Measurements from ENCODE around the gene DMGDH. TPM values are rescaled to one million over a fixed set of nuclear protein-coding genes. Genes with fewer than 3 reads are reported as not detected.

The DMGDH gene
- total RNA-seq, result 0.20 and 0.25 TPM in 2 replicates

- no peak for DNase-seq (ENCODE audit: low read depth, low spot score)
Measured at GRCh38 chr5:79069488-79070349, at the start of gene DMGDH, which contains the start of gene BHMT2. Gene DMGDH (minus strand): TSS chr5:79069674. CDS start chr5:79069620, 54 bp downstream. Gene BHMT2 (plus strand): TSS chr5:79069767. CDS start chr5:79069783, 16 bp downstream.

- no peak for DNase-seq (ENCODE audit: low read depth, low spot score)
Measured at GRCh38 chr5:79112703-79113058, 43.2 kb upstream of the DMGDH start.

- DNase-seq (ENCODE audit: low read depth, low spot score), result no peak
Measured at GRCh38 chr5:79111960-79112702, 42.7 kb upstream of the DMGDH start.

DNA sequence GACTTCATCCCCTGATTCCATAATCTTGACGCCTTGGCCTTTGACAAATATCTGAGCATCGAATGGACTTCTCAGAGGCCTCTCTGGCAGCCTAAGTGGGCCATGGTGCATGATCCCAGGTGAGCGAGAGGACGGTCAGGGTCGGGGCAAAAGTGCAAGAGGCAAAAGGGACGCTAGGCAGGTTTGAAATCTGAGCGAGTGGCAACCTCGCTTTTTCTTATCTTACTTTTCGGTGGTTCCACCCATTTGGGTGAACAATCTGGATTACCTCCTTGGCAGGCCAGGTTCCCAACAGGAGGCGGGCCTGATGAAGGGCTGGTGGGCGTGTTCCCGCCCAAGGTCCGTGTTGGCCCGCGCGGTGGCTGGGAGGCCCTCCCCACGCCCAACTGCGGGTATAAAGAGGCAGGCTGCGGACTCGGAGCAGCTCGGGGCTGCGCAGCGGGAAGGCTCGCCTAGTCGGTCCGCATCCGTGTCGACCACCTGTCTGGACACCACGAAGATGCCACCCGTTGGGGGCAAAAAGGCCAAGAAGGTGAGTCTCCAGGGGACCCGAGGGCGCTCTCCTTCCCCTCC, 42.0 kb upstream of the DMGDH start, which contains the start of gene BHMT:
TSS of gene BHMT (plus strand) at position 423 of the 573 bp plus-strand sequence. CDS start at position 500, 77 bp downstream.
- no peak for DNase-seq (ENCODE audit: low read depth, low spot score)

GRCh38 chr5:79109527-79110492, 40.3 kb upstream of the DMGDH start:
- no peak for DNase-seq (ENCODE audit: low read depth, low spot score)

DNA sequence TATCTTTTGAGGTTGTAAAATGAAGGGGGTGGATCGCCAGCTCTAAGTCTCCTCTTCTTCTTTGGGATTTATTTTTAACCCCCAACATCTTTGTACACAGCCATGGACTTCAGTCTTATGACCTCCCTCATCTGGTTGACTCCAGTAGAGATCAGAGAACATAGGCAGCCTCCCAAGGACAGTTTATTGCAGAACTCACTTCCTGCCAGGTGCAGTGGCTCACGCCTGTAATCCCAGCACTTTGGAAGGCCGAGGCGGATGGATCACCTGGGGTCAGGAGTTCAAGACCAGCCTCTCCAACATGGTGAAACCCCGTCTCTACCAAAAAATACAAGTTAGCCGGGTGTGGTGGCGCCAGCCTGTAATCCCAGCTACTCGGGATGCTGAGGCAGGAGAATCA, 39.3 kb upstream of the DMGDH start:
- DNase-seq (ENCODE audit: low read depth, low spot score), result no peak

DNA sequence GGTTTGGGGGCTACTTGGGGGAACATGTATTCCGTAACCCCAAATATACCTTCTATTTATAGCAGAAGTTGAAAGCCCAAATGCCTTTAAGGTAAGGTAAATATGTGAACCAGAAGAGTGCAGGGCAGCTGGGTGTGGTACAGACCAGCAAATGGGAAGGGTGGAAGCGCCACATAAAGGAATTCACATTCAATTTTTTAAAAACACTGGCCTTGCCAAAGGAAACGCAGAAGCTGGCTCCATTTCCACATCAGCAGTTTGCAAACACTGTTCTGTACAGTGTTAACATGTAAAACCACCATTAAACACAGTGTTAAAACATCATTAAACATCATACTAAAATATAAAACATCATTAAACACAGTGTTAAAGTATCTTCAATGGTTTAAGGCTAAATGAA, 38.6 kb upstream of the DMGDH start:
- no peak for DNase-seq (ENCODE audit: low read depth, low spot score)

DNA sequence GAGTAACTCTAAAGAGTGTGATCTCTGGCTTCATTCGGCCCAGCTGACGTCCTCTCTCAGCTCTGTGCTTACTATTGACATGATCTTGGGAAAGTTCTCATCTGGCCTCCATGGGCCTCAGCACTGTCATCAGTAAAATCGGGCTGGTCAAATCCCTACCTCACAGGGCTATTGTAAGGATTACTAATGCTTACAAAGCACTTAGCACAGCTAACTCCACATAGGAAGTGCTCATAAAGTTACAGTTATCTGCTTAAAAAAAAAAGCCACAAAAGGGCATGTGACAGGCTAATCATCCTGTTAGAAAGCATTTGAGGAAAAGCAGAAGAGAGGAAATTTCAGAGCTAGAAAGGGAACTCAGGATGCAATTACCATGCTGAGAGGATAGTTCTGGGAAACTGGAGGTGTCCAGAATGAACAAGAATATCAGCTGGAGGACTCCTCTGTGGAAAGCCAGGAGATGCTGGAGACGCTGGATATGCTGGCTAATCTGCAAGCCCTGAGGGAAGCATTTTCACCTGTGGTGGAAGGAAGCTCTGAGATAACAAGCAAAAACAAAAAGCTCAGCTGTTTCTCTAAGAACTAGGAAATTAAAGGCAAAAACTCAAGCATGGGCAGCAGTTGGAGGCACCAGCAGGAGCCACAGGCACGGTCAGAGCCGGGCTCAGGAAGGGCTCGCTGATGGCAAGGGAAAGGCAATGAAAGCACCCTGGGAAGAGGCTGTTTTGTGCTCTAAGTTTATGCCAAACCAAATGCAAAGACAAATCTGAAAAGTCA, 37.7 kb upstream of the DMGDH start:
- no peak for DNase-seq (ENCODE audit: low read depth, low spot score)

DNA sequence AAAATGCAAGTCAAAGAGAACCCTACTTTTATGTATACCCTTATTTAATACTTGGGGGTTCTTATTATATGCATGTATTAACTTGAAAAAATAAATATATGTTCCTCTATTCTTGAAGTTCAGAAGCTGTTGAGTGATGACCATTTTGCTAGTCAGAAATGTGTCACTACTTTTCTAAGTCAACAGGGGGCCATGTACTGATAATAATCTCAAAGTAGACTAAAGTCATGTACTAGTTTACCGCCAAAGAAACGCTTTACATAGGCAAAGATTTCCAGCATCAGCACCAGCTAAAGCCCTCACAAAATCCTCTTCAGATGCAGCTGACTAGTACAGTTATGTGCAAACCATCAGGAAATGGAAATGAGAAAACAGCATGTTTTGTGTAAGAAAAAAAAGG, 36.4 kb upstream of the DMGDH start:
- DNase-seq (ENCODE audit: low read depth, low spot score), result no peak

DNA sequence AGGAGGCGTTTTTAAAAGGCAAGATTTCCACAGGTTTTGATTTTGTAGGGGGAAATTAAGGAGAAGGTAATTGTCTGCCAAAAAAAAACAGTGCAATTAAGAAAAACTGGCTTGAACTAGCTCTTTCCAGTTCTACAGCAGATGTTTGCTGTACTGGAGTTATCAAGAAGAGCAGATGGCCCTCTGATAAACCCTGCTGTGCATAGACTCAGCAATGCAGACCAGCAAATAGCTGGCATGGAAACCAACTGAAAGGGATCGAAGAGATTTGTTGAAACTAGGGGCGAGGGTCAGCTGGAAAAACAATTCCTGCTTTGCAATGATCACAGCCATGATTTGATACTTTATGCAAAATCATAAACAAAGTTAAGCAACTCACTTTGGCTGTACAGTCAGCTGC, 24.3 kb upstream of the DMGDH start:
- no peak for DNase-seq (ENCODE audit: low read depth, low spot score)

GRCh38 chr5:79091064-79091463, 21.6 kb upstream of the DMGDH start:
- DNase-seq (ENCODE audit: low read depth, low spot score), result no peak

DNA sequence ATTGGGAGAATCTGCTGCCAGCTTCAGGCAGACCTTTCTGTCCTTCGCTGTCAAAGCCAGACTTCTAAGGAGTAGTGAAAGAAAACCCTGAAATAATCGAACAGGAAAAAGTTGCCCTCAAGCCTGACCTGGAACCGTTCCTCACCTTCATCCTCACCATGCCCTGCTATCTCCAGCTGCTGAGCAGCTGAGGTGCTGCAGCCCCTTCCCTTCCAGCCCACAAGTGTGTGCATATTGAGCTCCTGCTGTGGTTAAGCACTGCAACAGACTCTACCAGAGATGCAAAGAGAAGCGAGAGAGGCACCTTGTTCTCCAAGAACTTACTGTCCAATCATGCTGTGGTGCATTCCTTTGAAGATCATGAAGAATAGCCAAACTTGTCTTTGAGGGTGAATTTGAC, 19.0 kb upstream of the DMGDH start:
- no peak for DNase-seq (ENCODE audit: low read depth, low spot score)

DNA sequence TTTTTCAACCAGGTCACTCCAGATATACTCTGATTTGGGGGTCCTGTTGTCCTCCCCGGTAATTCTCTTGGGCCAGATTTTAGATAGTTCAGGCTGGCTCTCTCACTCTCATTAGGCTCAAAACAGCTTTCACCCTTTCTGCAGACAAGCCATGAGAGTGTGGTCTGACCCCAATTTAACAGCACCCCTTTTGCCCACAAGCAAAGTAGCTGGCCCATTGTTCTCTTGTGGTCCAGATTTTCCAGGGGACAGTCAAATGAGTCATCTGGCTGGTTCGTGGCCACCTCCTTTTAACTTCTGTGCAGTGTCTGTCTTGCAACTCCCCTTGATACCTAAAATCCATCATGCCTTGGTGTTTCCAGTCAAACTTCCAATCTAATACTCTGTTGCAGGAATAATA, 16.6 kb upstream of the DMGDH start:
- DNase-seq (ENCODE audit: low read depth, low spot score), result no peak

DNA sequence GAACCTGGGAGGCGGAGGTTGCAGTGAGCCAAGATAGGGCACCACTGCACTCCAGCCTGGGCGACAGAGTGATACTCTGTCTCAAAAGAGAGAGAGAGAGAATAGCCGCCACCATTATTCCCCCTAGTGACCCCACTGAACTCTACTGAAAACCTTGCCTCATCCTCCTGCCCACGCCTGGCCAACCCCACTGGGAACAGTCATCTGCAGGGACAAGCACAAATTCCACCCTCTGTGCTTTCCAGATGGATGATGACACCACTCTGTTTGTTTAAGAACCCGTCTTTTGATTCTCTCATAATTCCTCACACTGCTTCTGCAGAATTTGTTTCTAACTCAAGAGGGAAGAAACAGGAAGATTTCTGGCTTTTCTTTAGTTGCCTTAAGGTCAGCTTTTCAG, 12.3 kb upstream of the DMGDH start:
- no peak for DNase-seq (ENCODE audit: low read depth, low spot score)

- DNase-seq (ENCODE audit: low read depth, low spot score), result no peak
Measured at GRCh38 chr5:79080804-79081203, 11.3 kb upstream of the DMGDH start.

DNA sequence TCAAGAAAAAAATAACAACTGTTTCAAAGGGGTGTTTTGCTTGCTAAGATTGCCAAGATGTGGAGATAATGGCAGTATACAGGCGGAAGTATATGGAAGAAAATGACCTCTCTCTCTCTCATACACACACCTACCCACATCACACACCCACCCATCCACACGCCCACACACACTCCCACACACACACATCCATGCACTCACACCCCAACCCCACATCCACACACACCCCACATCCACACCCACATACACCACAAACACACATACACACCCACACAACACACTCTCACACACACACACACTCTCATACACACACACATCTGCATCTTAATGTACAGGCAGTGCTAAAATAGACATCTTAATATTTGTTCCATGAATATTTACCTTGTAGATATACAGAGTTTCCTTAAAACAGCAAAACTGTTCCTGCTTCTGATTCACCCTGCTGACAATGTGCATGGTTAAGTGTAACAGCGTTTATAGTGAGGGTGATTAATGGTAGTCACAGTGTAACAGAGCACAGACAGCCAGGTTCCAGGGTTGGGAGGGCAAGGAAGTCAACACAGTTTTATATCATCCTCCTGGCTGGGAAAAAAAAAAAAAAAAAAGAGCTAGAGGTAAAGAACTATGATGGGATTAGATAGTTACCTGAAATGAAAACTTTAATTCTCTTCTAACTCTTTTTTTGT, 8.3 kb upstream of the DMGDH start:
- no peak for DNase-seq (ENCODE audit: low read depth, low spot score)

- no peak for DNase-seq (ENCODE audit: low read depth, low spot score)
Measured at GRCh38 chr5:79076819-79077218, 7.3 kb upstream of the DMGDH start.

DNA sequence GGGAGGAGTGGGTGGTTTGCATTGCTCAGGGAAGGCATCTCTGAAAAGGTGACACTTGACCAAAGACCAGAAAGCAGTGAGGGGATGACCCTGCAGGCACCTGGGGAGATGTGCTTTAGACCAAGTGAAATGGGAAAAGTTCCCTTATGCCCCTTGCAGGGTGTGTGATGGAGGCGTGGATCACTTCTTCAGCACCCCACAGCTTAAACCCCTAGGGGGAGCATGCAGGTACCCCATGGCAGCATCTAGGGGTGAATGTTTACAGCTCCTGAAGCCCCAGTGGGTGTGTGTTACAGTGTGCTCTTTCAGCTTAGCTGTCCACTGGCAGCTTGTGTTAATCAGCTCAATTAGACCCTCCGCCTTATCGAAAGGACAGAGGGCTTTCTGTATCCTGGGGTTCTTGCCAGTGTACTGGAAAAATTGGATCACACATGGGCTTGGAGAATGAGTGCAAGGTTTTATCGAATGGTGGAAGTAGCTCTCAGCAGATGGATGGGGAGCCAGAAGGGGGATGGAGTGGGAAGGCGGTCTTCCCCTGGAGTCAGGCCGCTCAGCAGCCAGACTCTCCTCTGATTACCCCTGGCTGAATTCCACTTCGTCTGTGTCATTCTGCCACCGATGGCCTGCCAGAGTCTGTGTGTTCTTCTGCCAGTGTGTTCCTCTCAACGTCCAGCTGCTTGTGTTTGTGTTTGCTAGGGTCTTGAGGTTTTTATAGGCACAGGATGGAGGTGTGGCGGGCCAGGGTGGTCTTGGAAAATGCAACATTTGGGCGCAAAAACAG, 6.4 kb upstream of the DMGDH start:
- DNase-seq (ENCODE audit: low read depth, low spot score), result no peak

DNA sequence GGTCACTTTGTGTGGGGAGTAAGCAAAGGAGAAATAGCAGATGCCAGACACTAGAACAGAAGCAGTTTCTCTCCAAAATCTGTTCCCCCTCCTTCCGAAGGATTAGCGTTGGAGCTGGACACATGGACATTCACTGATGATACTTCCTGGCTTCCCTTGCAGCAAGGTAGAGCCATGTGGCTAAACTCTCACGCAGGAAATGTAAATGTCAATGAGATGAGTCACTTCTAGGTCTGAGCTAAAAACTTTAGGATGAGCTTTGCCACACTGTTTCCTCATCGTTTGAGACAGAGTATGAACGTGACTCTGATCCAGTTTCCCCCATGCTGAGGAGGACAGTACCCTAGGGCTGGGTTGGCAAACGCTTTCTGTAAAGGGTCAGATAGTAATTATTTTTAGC, 5.2 kb upstream of the DMGDH start:
- DNase-seq (ENCODE audit: low read depth, low spot score), result no peak
